GM12801 (cell line): Measurements from ENCODE around the gene CDC7.

Source experiments
- CTCF ChIP-seq: IDR thresholded peaks from one replicate; pipeline ENCODE4 v1.5.1; 2011; ENCODE audit warnings: control low read depth; ENCODE audit not compliant: insufficient read length; ENCODE audit errors: extremely low read depth

Gene CDC7

DNA sequence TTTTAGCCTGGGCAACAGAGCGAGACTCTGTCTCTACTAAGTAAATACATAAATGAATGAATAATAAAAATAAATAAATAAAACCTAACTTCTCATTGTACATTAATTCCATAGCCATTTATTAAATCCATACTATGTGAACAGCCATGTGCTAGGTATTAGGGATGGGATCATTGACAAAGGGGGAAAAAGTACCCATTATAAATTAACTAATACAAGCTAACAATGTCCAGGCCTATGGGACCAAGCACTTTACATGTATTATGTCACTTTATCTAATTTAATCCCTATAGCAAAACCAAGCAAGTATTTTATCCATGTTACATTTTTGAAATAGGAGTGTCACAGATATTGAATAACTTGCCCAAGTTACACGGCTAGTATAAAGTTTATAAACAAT lies 2.6 kb upstream of the CDC7 start:
- no peak for TF ChIP-seq CTCF

- TF ChIP-seq CTCF, result no peak
Measured at GRCh38 chr1:91498498-91499245, 2.0 kb upstream of the CDC7 start.

- no peak for TF ChIP-seq CTCF
Measured at GRCh38 chr1:91499346-91499745, 1.3 kb upstream of the CDC7 start.

DNA sequence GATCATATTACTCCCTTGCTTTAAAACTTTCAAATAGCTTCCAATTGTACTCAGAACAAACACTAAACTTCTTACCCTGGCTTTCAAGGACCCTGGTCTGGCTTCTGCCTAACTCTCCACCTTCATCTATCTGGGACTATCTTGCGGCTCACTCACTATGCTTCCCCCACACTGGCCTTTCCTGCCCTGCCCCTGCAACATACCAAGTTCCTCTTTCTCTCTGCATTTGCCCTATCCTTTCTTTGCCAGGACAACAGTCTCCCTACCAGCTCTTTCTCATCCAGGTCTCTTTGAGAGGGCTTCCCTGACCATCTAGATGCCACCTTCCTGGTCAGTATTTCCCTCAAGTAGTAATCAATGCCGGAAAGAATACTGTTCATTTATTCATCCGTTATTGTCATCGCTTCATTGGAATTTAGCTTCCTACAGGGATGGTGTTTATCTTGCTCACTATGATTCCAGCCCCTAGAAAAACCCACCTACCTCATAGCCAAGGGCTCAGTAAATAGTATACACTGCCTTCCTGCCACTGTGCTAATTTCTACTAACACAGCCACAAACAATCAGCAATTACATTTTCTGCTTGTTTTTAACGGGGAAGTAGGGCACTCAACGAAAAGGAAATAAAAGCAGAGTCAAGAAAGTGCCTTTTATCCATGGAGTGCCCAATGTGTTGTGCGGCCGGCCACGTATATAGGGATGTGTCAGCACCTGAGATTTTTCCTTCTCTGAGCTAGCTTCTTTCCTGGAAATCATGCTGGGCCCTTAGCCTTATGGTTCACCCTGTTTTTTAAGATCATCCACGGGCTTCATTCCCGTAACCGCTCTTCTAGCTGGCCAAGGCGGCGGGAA lies 521 bp upstream of the CDC7 start:
- no peak for TF ChIP-seq CTCF

DNA sequence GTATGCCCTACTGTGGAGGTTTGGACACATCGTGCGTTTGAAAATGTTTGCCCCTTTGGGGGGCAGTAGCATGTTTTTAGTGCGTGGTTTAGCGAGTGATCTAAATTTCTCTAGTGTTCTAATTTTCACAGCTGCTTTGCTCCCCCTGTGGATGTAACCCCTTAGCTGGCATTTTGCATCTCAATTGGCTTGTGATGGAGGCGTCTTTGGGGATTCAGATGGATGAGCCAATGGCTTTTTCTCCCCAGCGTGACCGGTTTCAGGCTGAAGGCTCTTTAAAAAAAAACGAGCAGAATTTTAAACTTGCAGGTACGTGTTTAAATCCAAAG lies 836 bp downstream of the CDC7 start:
- TF ChIP-seq CTCF, result no peak

GRCh38 chr1:91501971-91502671 lies 1.5 kb downstream of the CDC7 start:
- TF ChIP-seq CTCF, result no peak

GRCh38 chr1:91502672-91503184 lies 2.1 kb downstream of the CDC7 start:
- TF ChIP-seq CTCF, result no peak
